BJ (cell line): ENCODE measurements around the gene OSBPL6. TPM values are rescaled to one million over a fixed set of nuclear protein-coding genes. Genes with fewer than 3 reads are reported as not detected.

Experiments
- CTCF ChIA-PET: fragments of 350-600 bp; formaldehyde crosslinking; extraction: SDS; loops from one replicate; lab custom pipeline; 2021; ENCODE audit warnings: antibody characterized with exemption, inconsistent platforms; lab: Yijun Ruan, JAX
- POLR2A ChIA-PET: fragments of 300-600 bp; sonication (Branson Sonifier 250); formaldehyde crosslinking; extraction: SDS; loops from one replicate; lab custom pipeline; 2021; ENCODE audit warnings: antibody characterized with exemption; lab: Charles Lee
- DNase-seq: peaks from one replicate; pipeline ENCODE4 v3.0.0-alpha.2; 2011; ENCODE audit warnings: low read depth
- H3K27me3 ChIP-seq: 2 replicates; pipeline ENCODE4 v1.6.0; 2011; ENCODE audit warnings: low read length; ENCODE audit not compliant: control insufficient read depth, insufficient read depth
- H3K36me3 ChIP-seq: 2 replicates; pipeline ENCODE4 v1.5.1; 2011; ENCODE audit warnings: low read length; ENCODE audit not compliant: control insufficient read depth, insufficient read depth
- H3K4me3 ChIP-seq: 2 replicates; pipeline ENCODE4 v1.5.1; 2011; ENCODE audit warnings: low read depth, mild to moderate bottlenecking, control low read depth, low read length
- CTCF ChIP-seq: IDR thresholded peaks from 2 replicates; pipeline ENCODE4 v1.5.1; 2011; ENCODE audit warnings: low read depth, mild to moderate bottlenecking, control low read depth, inconsistent platforms, low read length, moderate library complexity; ENCODE audit not compliant: insufficient read depth
- polyA plus RNA-seq: library from polyadenylated mRNA; depleted of rRNA; stranded (reverse); fragments of >200 nt; gene quantifications from 2 replicates; pipeline ENCODE4 v1.2.3, GENCODE V29; 2011

The OSBPL6 gene
- polyA plus RNA-seq, 1 experiment: 3.7 TPM

- CTCF ChIA-PET: no interaction called here
- no peak overlapping the region for H3K4me3 ChIP-seq
- no peak for DNase-seq
- POLR2A ChIA-PET: no interaction called here
- no peak for TF ChIP-seq CTCF
- no peaks in the 10 kb centered on the region for H3K36me3 ChIP-seq
- H3K27me3 ChIP-seq: no peaks in the 10 kb centered on the region
Observed at GRCh38 chr2:178304333-178304732, 110.0 kb downstream of the OSBPL6 start.

- TF ChIP-seq CTCF: peak; percentile 71
- Histone ChIP-seq H3K27me3 (no peaks in the 10 kb centered on the region), H3K4me3 (no peak overlapping the region), H3K36me3 (no peaks in the 10 kb centered on the region)
- ChIA-PET POLR2A (no interaction called here), CTCF (interaction anchor here (1.0 to 2.5 kb wide), 11 partner anchors 8 to 176 kb away, joined by 3 to 15 read pairs (median 4); no protein-coding TSS in a partner anchor)
- no peak for DNase-seq
Observed at GRCh38 chr2:178306352-178307073, 112.2 kb downstream of the OSBPL6 start.

DNA sequence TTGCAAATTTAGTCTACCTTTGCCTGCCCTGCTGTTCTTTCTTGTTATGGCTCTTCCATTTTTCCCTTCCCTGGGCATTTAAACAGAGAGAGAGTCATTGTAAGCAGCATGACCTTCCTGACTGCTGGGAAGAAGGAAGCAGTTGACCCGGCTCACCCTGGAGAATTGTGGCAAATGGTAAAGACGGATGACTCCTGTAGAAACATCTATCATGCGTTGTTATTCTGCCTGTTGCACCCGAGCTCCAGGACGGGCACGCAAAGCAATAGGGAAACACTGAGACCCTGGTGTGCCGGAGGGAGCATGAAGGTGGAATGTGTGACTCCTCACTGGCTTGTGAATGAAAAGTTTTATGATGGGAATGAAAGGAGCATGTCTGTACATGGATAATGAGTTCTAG, 113.3 kb downstream of the OSBPL6 start:
- no peak for DNase-seq
- no peaks in the 10 kb centered on the region for H3K36me3 ChIP-seq
- ChIA-PET CTCF (no interaction called here), POLR2A (no interaction called here)
- TF ChIP-seq CTCF: no peak
- H3K4me3 ChIP-seq: no peak overlapping the region
- H3K27me3 ChIP-seq: no peaks in the 10 kb centered on the region

- Histone ChIP-seq H3K36me3 (no peaks in the 10 kb centered on the region), H3K27me3 (no peaks in the 10 kb centered on the region), H3K4me3 (no peak overlapping the region)
- CTCF ChIA-PET: interaction anchor here (0.8 to 1.2 kb wide), 2 partner anchors 105 to 198 kb away, joined by 3 to 6 read pairs; partner anchors contain the start of gene RBM45
- POLR2A ChIA-PET: no interaction called here
- TF ChIP-seq CTCF: no peak
- no peak for DNase-seq
Observed at GRCh38 chr2:178309541-178309940, 115.2 kb downstream of the OSBPL6 start.

- ChIA-PET CTCF (interaction anchor here (1.0 to 1.4 kb wide), 3 partner anchors 9 to 100 kb away, joined by 3 to 7 read pairs (median 3); no protein-coding TSS in a partner anchor), POLR2A (interaction anchor here (0.5 kb wide), 1 partner anchor 39 kb away, joined by 5 read pairs; no protein-coding TSS in a partner anchor)
- no peaks in the 10 kb centered on the region for H3K27me3 ChIP-seq
- H3K4me3 ChIP-seq: no peak overlapping the region
- DNase-seq: no peak
- H3K36me3 ChIP-seq: no peaks in the 10 kb centered on the region
- TF ChIP-seq CTCF: no peak
Observed at GRCh38 chr2:178315078-178315477, 120.8 kb downstream of the OSBPL6 start.
